HepG2 (cell line): ENCODE results near the gene CABLES1. TPM values are rescaled to one million over a fixed set of nuclear protein-coding genes. Genes with fewer than 3 reads are reported as not detected.

Experiments used
- ATAC-seq: fragments of 200-7000 bp; cut with Tn5 transposase; 3 replicates; pipeline ENCODE4 v1.9.1; 2020; ENCODE audit warnings: mild to moderate bottlenecking, moderate library complexity
- BruUV-seq: library from RNA; stranded (reverse); fragments of 400-500 nt; replicated peaks from 2 replicates; lab custom pipeline; 2021; lab: Mats Ljungman, UMichigan
- CTCF ChIA-PET: fragments of 300-600 bp; formaldehyde crosslinking; extraction: SDS; loops from one replicate; lab custom pipeline; 2021; ENCODE audit warnings: low total read pairs, inconsistent platforms, low intra/inter-chr PET ratio; lab: Yijun Ruan, JAX
- POLR2A ChIA-PET: fragments of 350-600 bp; sonication (Branson Sonifier 250); formaldehyde crosslinking; loops from one replicate; lab custom pipeline; 2020; ENCODE audit warnings: antibody characterized with exemption, inconsistent platforms; lab: Yijun Ruan, JAX
- DNase-seq: peaks from one replicate; pipeline ENCODE4 v3.0.0-alpha.2; 2015; ENCODE audit warnings: low spot score
- FAIRE-seq: peaks from 3 replicates; lab custom pipeline; 2011; peaks lifted over from hg19 to GRCh38; lab: Jason Lieb, UNC
- H2AFZ ChIP-seq: one replicate; pipeline ENCODE4 v1.6.1; 2011; ENCODE audit warnings: low read length, inconsistent platforms
- H3K27ac ChIP-seq: fragments of 300-600 bp; 3 replicates; pipeline ENCODE4 v1.8.0; 2011; ENCODE audit warnings: mixed run types, mild to moderate bottlenecking, mixed read lengths, low read length, inconsistent platforms; ENCODE audit not compliant: insufficient read depth; ENCODE audit errors: extremely low read length
- H3K27me3 ChIP-seq, 2 experiments: fragments of 200-600 bp in 1 of 2; 2 replicates in 1 of 2; 3 replicates in 1 of 2; pipeline versions ENCODE4 v1.6.0 to v1.8.0; 2011; ENCODE audit warnings: low read length in 2 of 2, mild to moderate bottlenecking in 2 of 2, moderate library complexity in 2 of 2, inconsistent platforms in 1 of 2; ENCODE audit not compliant: insufficient read depth in 2 of 2, control insufficient read depth in 1 of 2
- H3K36me3 ChIP-seq, 2 experiments: fragments of 200-600 bp in 1 of 2; replicated peaks in 1 of 2; 2 replicates in 1 of 2; 3 replicates in 1 of 2; pipeline versions ENCODE4 v1.5.1 to v1.8.0; 2011; ENCODE audit warnings: low read length in 2 of 2, inconsistent platforms in 1 of 2; ENCODE audit not compliant: insufficient read depth in 2 of 2, control insufficient read depth in 1 of 2
- H3K4me1 ChIP-seq: 2 replicates; pipeline ENCODE4 v1.5.1; 2012; ENCODE audit warnings: low read length, inconsistent platforms; ENCODE audit not compliant: insufficient read depth
- H3K4me2 ChIP-seq: 2 replicates; pipeline ENCODE4 v1.6.0; 2011; ENCODE audit warnings: low read depth, low read length, inconsistent platforms
- H3K4me3 ChIP-seq, 3 experiments: fragments of 200-600 bp in 1 of 3; sonication (generic), shearing (Covaris generic) in 1 of 3; replicated peaks in 1 of 3; 2 replicates each; pipeline ENCODE4 v1.5.1; 2011 to 2016; ENCODE audit warnings: low read length in 3 of 3, inconsistent platforms in 2 of 3, low read depth in 2 of 3, mild to moderate bottlenecking in 2 of 3, control low read depth in 1 of 3, mixed read lengths in 1 of 3; ENCODE audit not compliant: insufficient read depth in 1 of 3
- H3K79me2 ChIP-seq: one replicate; pipeline ENCODE4 v1.6.1; 2011; ENCODE audit warnings: low read length, inconsistent platforms; ENCODE audit not compliant: insufficient read depth
- H3K9ac ChIP-seq: 2 replicates; pipeline ENCODE4 v1.6.0; 2011; ENCODE audit warnings: mild to moderate bottlenecking, low read depth, low read length, inconsistent platforms; ENCODE audit not compliant: insufficient read depth
- H3K9me3 ChIP-seq: 2 replicates; pipeline ENCODE4 v1.5.1; 2012; ENCODE audit warnings: mild to moderate bottlenecking, low read length
- H4K20me1 ChIP-seq: 2 replicates; pipeline ENCODE4 v1.6.0; 2011; ENCODE audit warnings: inconsistent platforms, mild to moderate bottlenecking, low read length, moderate library complexity; ENCODE audit not compliant: insufficient read depth
- SETDB1 ChIP-seq: sonication (generic); formaldehyde crosslinking; IDR thresholded peaks from 2 replicates; pipeline ENCODE4 v1.5.1; 2020; ENCODE audit warnings: missing genetic modification reagents, mild to moderate bottlenecking, borderline replicate concordance
- SRSF9 ChIP-seq: fragments of 200-400 bp; formaldehyde crosslinking; IDR thresholded peaks from 2 replicates; pipeline ENCODE4 v1.6.1; 2018; ENCODE audit warnings: borderline replicate concordance, mild to moderate bottlenecking, low read depth, low read length; ENCODE audit not compliant: insufficient read depth, poor library complexity, severe bottlenecking
- ZNF567 ChIP-seq: sonication (generic); formaldehyde crosslinking; IDR thresholded peaks from 2 replicates; pipeline ENCODE4 v1.8.1; 2023; ENCODE audit warnings: mild to moderate bottlenecking, missing genetic modification reagents, borderline replicate concordance
- ZNF660 ChIP-seq: sonication (generic); formaldehyde crosslinking; IDR thresholded peaks from 2 replicates; pipeline ENCODE4 v1.5.1; 2020; ENCODE audit warnings: mild to moderate bottlenecking, low read depth, missing genetic modification reagents, borderline replicate concordance
- ZNF761 ChIP-seq: sonication (generic); formaldehyde crosslinking; conservative IDR thresholded peaks from 2 replicates; pipeline ENCODE4 v1.4.0; 2020; ENCODE audit warnings: mild to moderate bottlenecking, missing genetic modification reagents
- ZZZ3 ChIP-seq: sonication (generic); formaldehyde crosslinking; IDR thresholded peaks from 2 replicates; pipeline ENCODE4 v1.4.0; 2020; ENCODE audit warnings: missing genetic modification reagents, mild to moderate bottlenecking, borderline replicate concordance
- WGBS: methylation state at CpG from one replicate; pipeline ENCODE4 v1.1.6; 2017; ENCODE audit warnings: low lambda C conversion rate; 5-methylcytosine and 5-hydroxymethylcytosine counted together
- in situ Hi-C: cut with HindIII; loops from 2 replicates; pipeline ENCODE4 v1.10.0; 2017; ENCODE audit warnings: low pct_unique_long_range_greater_than_20kb; ENCODE audit not compliant: extremely low pct_ligation_motif_present
- intact Hi-C: fragments of 100-400 bp; cut with micrococcal nuclease; formaldehyde crosslinking; loops from one replicate; pipeline ENCODE4 v1.10.0; 2022; ENCODE audit not compliant: unreplicated experiment
- polyA plus RNA-seq, 8 experiments: library from polyadenylated mRNA; depleted of rRNA in 3 of 8; stranded (reverse) in 7 of 8; unstranded in 1 of 8; fragments of >200 nt; fragmentation: Illumina TruSeq in 4 of 8; extraction: Trizol in 4 of 8; gene quantifications; 2 replicates each; pipeline versions ENCODE4 v1.2.1 to v1.2.3, GENCODE V29; 2011 to 2016; ENCODE audit warnings: low read depth in 4 of 8, missing spikeins in 1 of 8, mixed read lengths in 1 of 8; ENCODE audit not compliant: insufficient read depth in 1 of 8
- total RNA-seq, 5 experiments: library from RNA; depleted of rRNA; stranded (reverse); fragments of >200 nt; fragmentation: Illumina TruSeq; extraction: Trizol; gene quantifications; 2 replicates each; pipeline ENCODE4 v1.2.3, GENCODE V29; 2016; ENCODE audit warnings: low read depth in 1 of 5
- TF ChIP-seq, protein P1 (sequence below): sonication (generic); formaldehyde crosslinking; IDR thresholded peaks from 2 replicates; pipeline ENCODE4 v1.8.1; 2022; ENCODE audit warnings: mild to moderate bottlenecking, missing genetic modification reagents
- TF ChIP-seq, protein P2 (sequence below): sonication (generic); formaldehyde crosslinking; IDR thresholded peaks from 2 replicates; pipeline ENCODE4 v1.5.0; 2020; ENCODE audit warnings: mild to moderate bottlenecking, missing genetic modification reagents, borderline replicate concordance

Gene CABLES1
- total and polyA plus RNA-seq, 2 of the 13 experiments (the other 11 are each of a cell fraction or from before 2014, with no cell fraction given) = 14.7 to 25.8 TPM

DNA sequence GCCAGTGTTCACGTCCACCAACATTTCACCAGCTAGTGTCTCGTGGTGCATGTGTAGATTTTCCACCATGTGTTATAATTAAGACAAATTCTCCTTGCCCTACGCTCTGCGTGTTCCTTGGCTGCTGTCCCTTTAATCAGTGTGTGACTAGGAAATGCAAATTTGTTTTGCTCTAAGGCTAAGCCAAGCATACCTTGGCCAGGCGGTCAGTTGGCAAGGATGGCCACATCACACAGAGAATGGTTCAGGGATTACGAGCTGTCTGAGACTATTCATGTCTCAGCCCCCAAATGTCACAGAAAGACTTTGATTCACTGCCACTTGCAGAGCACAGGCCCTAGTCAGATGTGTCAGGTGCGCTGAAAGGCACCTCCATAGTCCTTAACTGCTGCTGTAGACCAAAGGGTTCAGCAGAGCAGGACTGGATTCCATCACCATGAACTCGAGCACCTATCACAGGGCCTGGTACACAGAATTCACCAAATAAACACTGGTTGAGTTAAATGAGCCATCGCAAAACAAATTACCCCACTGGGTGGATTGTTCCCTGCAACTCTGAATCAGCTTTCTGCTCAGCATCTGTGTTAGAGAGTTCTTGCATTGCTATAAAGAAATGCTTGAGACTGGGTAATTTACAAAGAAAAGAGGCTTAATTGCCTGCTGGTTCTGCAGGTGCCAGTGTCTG is 128.4 kb downstream of the CABLES1 start:
- no peak for DNase-seq
- H4K20me1 ChIP-seq = no peaks in the 10 kb centered on the region
- H3K79me2 ChIP-seq = no peaks in the 10 kb centered on the region
- TF ChIP-seq, protein P1, sequence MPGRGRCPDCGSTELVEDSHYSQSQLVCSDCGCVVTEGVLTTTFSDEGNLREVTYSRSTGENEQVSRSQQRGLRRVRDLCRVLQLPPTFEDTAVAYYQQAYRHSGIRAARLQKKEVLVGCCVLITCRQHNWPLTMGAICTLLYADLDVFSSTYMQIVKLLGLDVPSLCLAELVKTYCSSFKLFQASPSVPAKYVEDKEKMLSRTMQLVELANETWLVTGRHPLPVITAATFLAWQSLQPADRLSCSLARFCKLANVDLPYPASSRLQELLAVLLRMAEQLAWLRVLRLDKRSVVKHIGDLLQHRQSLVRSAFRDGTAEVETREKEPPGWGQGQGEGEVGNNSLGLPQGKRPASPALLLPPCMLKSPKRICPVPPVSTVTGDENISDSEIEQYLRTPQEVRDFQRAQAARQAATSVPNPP (CRISPR knock-in tag) = no peak
- TF ChIP-seq ZNF761 (CRISPR knock-in tag) = no peak
- no peak for TF ChIP-seq ZZZ3
- TF ChIP-seq ZNF660 (CRISPR knock-in tag) = no peak
- no peak for TF ChIP-seq SRSF9
- no peak for TF ChIP-seq ZNF567 (CRISPR knock-in tag)
- no peak for TF ChIP-seq SETDB1
- TF ChIP-seq, protein P2, sequence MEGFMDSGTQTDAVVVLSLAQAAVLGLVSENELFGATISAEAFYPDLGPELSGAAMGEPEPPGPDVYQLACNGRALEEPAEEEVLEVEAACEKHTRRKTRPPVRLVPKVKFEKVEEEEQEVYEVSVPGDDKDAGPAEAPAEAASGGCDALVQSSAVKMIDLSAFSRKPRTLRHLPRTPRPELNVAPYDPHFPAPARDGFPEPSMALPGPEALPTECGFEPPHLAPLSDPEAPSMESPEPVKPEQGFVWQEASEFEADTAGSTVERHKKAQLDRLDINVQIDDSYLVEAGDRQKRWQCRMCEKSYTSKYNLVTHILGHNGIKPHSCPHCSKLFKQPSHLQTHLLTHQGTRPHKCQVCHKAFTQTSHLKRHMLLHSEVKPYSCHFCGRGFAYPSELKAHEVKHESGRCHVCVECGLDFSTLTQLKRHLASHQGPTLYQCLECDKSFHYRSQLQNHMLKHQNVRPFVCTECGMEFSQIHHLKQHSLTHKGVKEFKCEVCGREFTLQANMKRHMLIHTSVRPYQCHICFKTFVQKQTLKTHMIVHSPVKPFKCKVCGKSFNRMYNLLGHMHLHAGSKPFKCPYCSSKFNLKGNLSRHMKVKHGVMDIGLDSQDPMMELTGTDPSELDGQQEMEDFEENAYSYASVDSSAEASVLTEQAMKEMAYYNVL (CRISPR knock-in tag) = no peak
- TF ChIP-seq, all 625 proteins: peak for 0
- Histone ChIP-seq H3K4me1 (peaks cover 40% of the 10 kb centered on the region), H3K4me3 (no peak overlapping the region), H2AFZ (no peak overlapping the region), H3K9me3 (no peaks in the 10 kb centered on the region), H3K27ac (no peak overlapping the region), H3K27me3 (no peaks in the 10 kb centered on the region), H3K36me3 (peaks cover 0 to 1% of the 10 kb centered on the region in 2 experiments; a peak in 1 of 5 replicates), H3K9ac (no peak overlapping the region), H3K4me2 (no peak overlapping the region)
- no peak for FAIRE-seq
- no peak for ATAC-seq
- intact Hi-C loops (loop anchor here (5.0 kb wide), 1 partner anchor 114 kb away; no protein-coding TSS in a partner anchor), in situ Hi-C loops (no loop called here)
- ChIA-PET POLR2A (interaction anchor here (1.5 kb wide), 1 partner anchor 123 kb away, joined by 5 read pairs; no protein-coding TSS in a partner anchor), CTCF (no interaction called here)
- 84% methylated on average over 8 of the region's 9 CpGs for WGBS
- no TSS peak for BruUV-seq
